Measurements from ENCODE around the gene STK31. TPM values are rescaled to one million over a fixed set of nuclear protein-coding genes. Genes with fewer than 3 reads are reported as not detected.

STK31 gene
- total RNA-seq, 2 experiments from 2014 or later: 0.20 to 0.30 TPM

DNA sequence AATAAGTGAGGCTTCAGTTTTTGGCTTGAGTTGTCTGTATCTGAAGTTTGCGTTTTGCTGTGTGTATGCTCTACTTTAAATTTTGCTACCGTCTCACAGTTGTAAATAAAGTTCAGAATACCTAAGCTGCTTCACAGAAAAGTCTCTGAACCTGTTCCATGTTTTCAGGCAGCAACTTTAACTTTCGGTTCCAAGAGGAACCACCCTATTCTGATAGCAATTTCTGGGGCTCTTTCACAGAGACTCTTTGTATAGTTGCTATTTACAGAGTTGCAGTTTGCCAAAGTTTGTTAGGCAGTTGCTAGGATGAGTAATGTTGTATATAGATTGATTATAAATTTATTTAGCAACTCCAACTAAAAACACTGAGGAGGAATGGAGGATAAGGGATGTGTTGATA lies 24.3 kb upstream of the STK31 start:
- DNase-seq: no peak
- TF ChIP-seq, protein P1, sequence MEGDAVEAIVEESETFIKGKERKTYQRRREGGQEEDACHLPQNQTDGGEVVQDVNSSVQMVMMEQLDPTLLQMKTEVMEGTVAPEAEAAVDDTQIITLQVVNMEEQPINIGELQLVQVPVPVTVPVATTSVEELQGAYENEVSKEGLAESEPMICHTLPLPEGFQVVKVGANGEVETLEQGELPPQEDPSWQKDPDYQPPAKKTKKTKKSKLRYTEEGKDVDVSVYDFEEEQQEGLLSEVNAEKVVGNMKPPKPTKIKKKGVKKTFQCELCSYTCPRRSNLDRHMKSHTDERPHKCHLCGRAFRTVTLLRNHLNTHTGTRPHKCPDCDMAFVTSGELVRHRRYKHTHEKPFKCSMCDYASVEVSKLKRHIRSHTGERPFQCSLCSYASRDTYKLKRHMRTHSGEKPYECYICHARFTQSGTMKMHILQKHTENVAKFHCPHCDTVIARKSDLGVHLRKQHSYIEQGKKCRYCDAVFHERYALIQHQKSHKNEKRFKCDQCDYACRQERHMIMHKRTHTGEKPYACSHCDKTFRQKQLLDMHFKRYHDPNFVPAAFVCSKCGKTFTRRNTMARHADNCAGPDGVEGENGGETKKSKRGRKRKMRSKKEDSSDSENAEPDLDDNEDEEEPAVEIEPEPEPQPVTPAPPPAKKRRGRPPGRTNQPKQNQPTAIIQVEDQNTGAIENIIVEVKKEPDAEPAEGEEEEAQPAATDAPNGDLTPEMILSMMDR (IDR thresholded peaks at IDR 0.05): no peak
- peaks cover 10% of the 10 kb centered on the region for H3K4me1 ChIP-seq (ENCODE audit: insufficient read depth, low read length)
- Mint-ChIP-seq H3K4me1 (ENCODE audit: low read depth) (peaks cover 9% of the 10 kb centered on the region), H3K9me3 (no peaks in the 10 kb centered on the region), H3K4me3 (no peak overlapping the region), H3K27ac (no peak overlapping the region), H3K36me3 (ENCODE audit: low read depth) (peaks cover 20% of the 10 kb centered on the region), H3K27me3 (no peaks in the 10 kb centered on the region)
- intact Hi-C loops (cut with DNase I, micrococcal nuclease): loop anchor here in 1 of 2 experiments (10.0 kb wide), 2 partner anchors 391 to 1439 kb away; partner anchors contain the start of genes CYCS and MALSU1
- CTCF ChIA-PET: interaction anchor here (1.4 to 6.6 kb wide), 2 partner anchors 8 to 11 kb away, joined by 4 to 26 read pairs; no protein-coding TSS in a partner anchor
- H3K36me3 ChIP-seq (ENCODE audit: insufficient read depth, low read length): peaks cover 6% of the 10 kb centered on the region
- H3K9me3 ChIP-seq (ENCODE audit: control insufficient read depth in 1 of 2, insufficient read depth in 1 of 2, low read length in 2 of 2): no peaks in the 10 kb centered on the region
- no peaks in the 10 kb centered on the region for H3K27me3 ChIP-seq (ENCODE audit: control insufficient read depth in 1 of 2, insufficient read depth in 2 of 2, low read length in 2 of 2)
- POLR2A ChIA-PET: no interaction called here
- no peak for ATAC-seq (ENCODE audit: poor library complexity)
- H3K27ac ChIP-seq (ENCODE audit: low read depth in 1 of 2, low read length in 2 of 2): no peak overlapping the region
- no peak overlapping the region for H3K4me3 ChIP-seq (ENCODE audit: low read length)

DNA sequence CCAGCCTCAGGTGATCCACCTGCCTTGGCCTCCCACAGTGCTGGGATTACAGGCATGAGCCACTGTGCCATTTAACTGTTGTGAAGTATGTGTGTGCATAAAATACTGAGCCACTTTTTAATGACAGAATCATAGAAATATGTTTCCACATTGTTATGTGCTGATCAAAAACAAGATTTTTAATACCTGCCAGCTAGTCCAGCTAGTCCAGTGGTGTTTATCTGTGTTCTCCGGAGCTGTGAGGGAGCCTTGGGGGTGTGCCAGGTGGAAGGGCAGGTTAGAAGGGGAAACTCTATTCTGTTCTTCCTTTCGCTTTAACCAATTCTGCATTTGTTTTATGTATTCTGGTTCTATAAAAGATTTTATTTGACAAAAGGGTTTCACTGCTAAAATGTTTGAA lies 23.0 kb upstream of the STK31 start:
- H3K9me3 Mint-ChIP-seq: no peaks in the 10 kb centered on the region
- H3K4me3 Mint-ChIP-seq: no peak overlapping the region
- DNase-seq (no peak), ATAC-seq (ENCODE audit: poor library complexity) (no peak)
- ChIA-PET CTCF (interaction anchor here (6.6 kb wide), 1 partner anchor 10 kb away, joined by 26 read pairs; no protein-coding TSS in a partner anchor), POLR2A (no interaction called here)
- TF ChIP-seq, protein P1 (IDR thresholded peaks at IDR 0.05): no peak
- peaks cover 9% of the 10 kb centered on the region for H3K4me1 Mint-ChIP-seq (ENCODE audit: low read depth)
- Histone ChIP-seq H3K4me1 (ENCODE audit: insufficient read depth, low read length) (no peaks in the 10 kb centered on the region), H3K27ac (ENCODE audit: low read depth in 1 of 2, low read length in 2 of 2) (no peak overlapping the region), H3K36me3 (ENCODE audit: insufficient read depth, low read length) (peaks cover 13% of the 10 kb centered on the region), H3K9me3 (ENCODE audit: control insufficient read depth in 1 of 2, insufficient read depth in 1 of 2, low read length in 2 of 2) (no peaks in the 10 kb centered on the region), H3K4me3 (ENCODE audit: low read length) (no peak overlapping the region), H3K27me3 (ENCODE audit: control insufficient read depth in 1 of 2, insufficient read depth in 2 of 2, low read length in 2 of 2) (no peaks in the 10 kb centered on the region)
- no peaks in the 10 kb centered on the region for H3K27me3 Mint-ChIP-seq
- H3K27ac Mint-ChIP-seq: no peak overlapping the region
- intact Hi-C loops (cut with DNase I, micrococcal nuclease): loop anchor here in 1 of 2 experiments (10.0 kb wide), 2 partner anchors 392 to 1438 kb away; partner anchors contain the start of genes CYCS and MALSU1
- H3K36me3 Mint-ChIP-seq (ENCODE audit: low read depth): peaks cover 31% of the 10 kb centered on the region

DNA sequence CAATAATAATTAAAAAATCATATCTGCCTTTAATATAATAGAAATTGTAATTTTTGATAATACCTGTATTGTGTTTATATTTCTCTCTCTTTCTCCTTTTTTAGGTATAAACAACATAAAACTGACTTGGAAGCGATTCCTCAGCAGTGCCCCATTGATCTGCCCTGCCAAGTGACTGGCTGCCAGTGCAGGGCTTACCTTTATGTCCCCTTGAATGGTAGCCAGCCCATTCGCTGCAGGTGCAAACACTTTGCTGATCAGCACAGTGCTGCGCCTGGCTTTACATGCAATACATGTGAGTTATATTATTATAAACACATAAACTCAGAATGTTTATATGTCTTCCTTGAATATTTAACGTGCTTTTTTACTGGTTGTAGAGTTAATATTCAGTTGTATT lies 20.9 kb upstream of the STK31 start:
- H3K27ac ChIP-seq (ENCODE audit: low read depth in 1 of 2, low read length in 2 of 2): no peak overlapping the region
- no peak overlapping the region for H3K27ac Mint-ChIP-seq
- H3K36me3 Mint-ChIP-seq (ENCODE audit: low read depth): peaks cover 46% of the 10 kb centered on the region
- no peak overlapping the region for H3K4me3 ChIP-seq (ENCODE audit: low read length)
- ChIA-PET POLR2A (no interaction called here), CTCF (interaction anchor here (6.6 kb wide), 1 partner anchor 8 kb away, joined by 26 read pairs; no protein-coding TSS in a partner anchor)
- no peaks in the 10 kb centered on the region for H3K4me1 ChIP-seq (ENCODE audit: insufficient read depth, low read length)
- ATAC-seq (ENCODE audit: poor library complexity): no peak
- no peak overlapping the region for H3K4me3 Mint-ChIP-seq
- H3K9me3 ChIP-seq (ENCODE audit: control insufficient read depth in 1 of 2, insufficient read depth in 1 of 2, low read length in 2 of 2): no peaks in the 10 kb centered on the region
- peaks cover 3% of the 10 kb centered on the region for H3K4me1 Mint-ChIP-seq (ENCODE audit: low read depth)
- TF ChIP-seq, protein P1 (IDR thresholded peaks at IDR 0.05): no peak
- no peaks in the 10 kb centered on the region for H3K27me3 Mint-ChIP-seq
- no peaks in the 10 kb centered on the region for H3K9me3 Mint-ChIP-seq
- intact Hi-C loops (cut with DNase I, micrococcal nuclease): loop anchor here in 1 of 2 experiments (10.0 kb wide), 2 partner anchors 394 to 1436 kb away; partner anchors contain the start of genes CYCS and MALSU1
- H3K36me3 ChIP-seq (ENCODE audit: insufficient read depth, low read length): peaks cover 23% of the 10 kb centered on the region
- DNase-seq: no peak
- no peaks in the 10 kb centered on the region for H3K27me3 ChIP-seq (ENCODE audit: control insufficient read depth in 1 of 2, insufficient read depth in 2 of 2, low read length in 2 of 2)

All from CD4-positive, alpha-beta T cell (primary cell).